ENCODE data around the gene GRIA3.

GRIA3 gene

DNA sequence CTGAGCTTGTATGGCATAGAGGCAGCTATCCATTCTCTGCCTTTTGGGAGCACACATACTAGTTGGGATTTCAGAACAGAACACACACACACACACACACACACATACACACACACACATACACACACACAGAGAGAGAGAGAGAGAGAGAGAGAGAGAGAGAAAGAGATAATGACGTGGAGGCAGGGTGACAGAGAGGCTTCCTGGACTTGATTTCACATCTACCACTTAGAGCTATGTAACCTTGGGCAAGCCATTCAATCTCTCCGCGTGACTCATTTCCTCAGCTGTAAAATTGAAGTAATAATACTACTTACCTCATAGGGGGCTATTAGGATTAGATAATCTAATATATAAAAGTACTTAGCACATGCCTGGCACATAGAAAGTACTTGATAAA is 12.3 kb upstream of the GRIA3 start:
- no peaks in the 10 kb centered on the region for H3K9me3 ChIP-seq (ENCODE audit: control insufficient read depth in 2 of 2, low read length in 2 of 2)
- H3K4me1 ChIP-seq (ENCODE audit: control insufficient read depth, insufficient read depth, low read length), result no peaks in the 10 kb centered on the region
- H3K9ac ChIP-seq (ENCODE audit: low read length in 2 of 2), result no peak overlapping the region
- no peaks in the 10 kb centered on the region for H3K36me3 ChIP-seq (ENCODE audit: control insufficient read depth in 2 of 2, insufficient read depth in 2 of 2, low read length in 2 of 2)
- no peaks in the 10 kb centered on the region for H3K27me3 ChIP-seq (ENCODE audit: control insufficient read depth in 1 of 2, insufficient read depth in 2 of 2, low read length in 2 of 2)
- H3K27ac ChIP-seq (ENCODE audit: low read length), result no peak overlapping the region
- H3K4me3 ChIP-seq (ENCODE audit: low read length in 2 of 2), result no peak overlapping the region

DNA sequence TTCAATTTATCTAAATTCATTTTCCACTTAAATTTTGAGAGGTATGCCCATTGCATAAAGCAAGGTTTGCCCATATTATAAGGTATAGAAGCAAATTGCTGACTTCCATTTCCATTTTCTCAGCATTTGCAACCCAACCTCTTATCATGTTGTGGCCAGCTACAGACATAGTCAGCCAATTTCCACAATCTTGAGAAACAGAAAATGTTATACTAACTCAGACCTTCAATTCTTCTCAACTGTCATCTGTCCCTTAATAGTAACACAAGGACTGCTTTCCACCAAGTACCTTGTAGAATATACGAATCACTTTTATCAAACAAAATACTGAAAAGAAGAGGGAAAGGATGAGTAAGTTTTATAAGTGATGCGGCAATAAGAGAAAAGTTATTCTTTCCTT is 11.2 kb upstream of the GRIA3 start:
- Histone ChIP-seq H3K4me1 (ENCODE audit: control insufficient read depth, insufficient read depth, low read length) (no peaks in the 10 kb centered on the region), H3K27ac (ENCODE audit: low read length) (no peak overlapping the region), H3K36me3 (ENCODE audit: control insufficient read depth in 2 of 2, insufficient read depth in 2 of 2, low read length in 2 of 2) (no peaks in the 10 kb centered on the region), H3K9me3 (ENCODE audit: control insufficient read depth in 2 of 2, low read length in 2 of 2) (no peaks in the 10 kb centered on the region), H3K27me3 (ENCODE audit: control insufficient read depth in 1 of 2, insufficient read depth in 2 of 2, low read length in 2 of 2) (no peaks in the 10 kb centered on the region), H3K9ac (ENCODE audit: low read length in 2 of 2) (no peak overlapping the region), H3K4me3 (ENCODE audit: low read length in 2 of 2) (no peak overlapping the region)

DNA sequence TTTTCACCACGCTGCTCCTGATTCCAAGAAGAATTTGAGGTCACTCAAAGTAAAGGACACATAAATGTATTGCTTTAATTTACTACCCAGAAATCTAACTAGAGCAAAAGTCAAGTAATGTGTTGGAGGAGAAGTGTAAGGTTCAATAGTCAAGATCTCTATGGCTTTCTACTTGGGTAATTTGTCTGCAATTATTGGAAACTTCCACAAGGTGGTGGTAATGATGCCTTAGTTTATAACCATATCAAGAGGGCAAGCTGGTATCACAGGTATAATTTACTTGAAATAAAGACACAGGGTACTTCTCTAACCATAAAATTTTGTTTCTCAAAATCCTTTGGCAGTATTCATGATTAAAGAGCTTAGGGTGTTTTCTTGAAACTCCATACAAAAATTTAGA is 10.2 kb upstream of the GRIA3 start:
- Histone ChIP-seq H3K36me3 (ENCODE audit: control insufficient read depth in 2 of 2, insufficient read depth in 2 of 2, low read length in 2 of 2) (no peaks in the 10 kb centered on the region), H3K9ac (ENCODE audit: low read length in 2 of 2) (no peak overlapping the region), H3K9me3 (ENCODE audit: control insufficient read depth in 2 of 2, low read length in 2 of 2) (no peaks in the 10 kb centered on the region), H3K27ac (ENCODE audit: low read length) (no peak overlapping the region), H3K4me1 (ENCODE audit: control insufficient read depth, insufficient read depth, low read length) (no peaks in the 10 kb centered on the region), H3K4me3 (ENCODE audit: low read length in 2 of 2) (no peak overlapping the region), H3K27me3 (ENCODE audit: control insufficient read depth in 1 of 2, insufficient read depth in 2 of 2, low read length in 2 of 2) (no peaks in the 10 kb centered on the region)

DNA sequence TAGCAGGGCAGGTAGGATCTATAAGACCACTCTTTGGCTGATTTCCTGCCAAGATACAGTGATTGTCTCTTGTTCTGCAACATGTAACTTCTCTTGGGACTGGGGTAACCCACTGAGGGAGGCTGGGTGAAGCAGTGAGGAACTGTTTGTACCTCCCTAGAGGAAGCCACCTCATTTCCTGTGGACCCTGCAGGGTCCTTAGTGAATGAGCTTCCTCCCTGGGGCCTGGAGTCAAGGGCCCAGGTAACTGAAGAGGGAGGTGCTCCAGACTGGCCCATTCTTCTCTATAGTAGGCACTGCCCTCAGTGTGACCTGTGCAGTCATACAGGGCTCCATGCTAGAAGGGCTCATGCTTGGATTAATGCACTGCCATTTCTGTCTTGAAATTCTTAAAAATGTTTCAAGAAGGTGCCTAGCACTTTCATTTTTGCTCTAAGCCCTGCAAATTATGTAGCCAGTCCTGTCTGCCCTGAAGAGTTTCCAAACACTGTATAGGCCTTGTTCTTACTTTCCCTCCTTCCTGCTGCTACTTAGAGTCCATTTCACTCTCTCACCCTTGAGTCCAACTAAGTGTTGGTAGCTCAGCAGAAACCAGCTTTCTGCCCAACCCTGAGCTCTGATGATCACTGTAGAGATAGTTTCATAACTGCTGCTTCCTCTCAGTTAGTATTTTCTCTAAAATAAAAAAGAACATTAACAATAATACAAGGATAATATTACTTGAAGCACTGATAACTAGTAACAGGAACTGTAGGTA is 8.5 kb upstream of the GRIA3 start:
- no peaks in the 10 kb centered on the region for H3K27me3 ChIP-seq (ENCODE audit: control insufficient read depth in 1 of 2, insufficient read depth in 2 of 2, low read length in 2 of 2)
- no peaks in the 10 kb centered on the region for H3K4me1 ChIP-seq (ENCODE audit: control insufficient read depth, insufficient read depth, low read length)
- H3K9ac ChIP-seq (ENCODE audit: low read length in 2 of 2), result no peak overlapping the region
- no peak overlapping the region for H3K4me3 ChIP-seq (ENCODE audit: low read length in 2 of 2)
- H3K9me3 ChIP-seq (ENCODE audit: control insufficient read depth in 2 of 2, low read length in 2 of 2), result no peaks in the 10 kb centered on the region
- H3K27ac ChIP-seq (ENCODE audit: low read length), result no peak overlapping the region
- no peaks in the 10 kb centered on the region for H3K36me3 ChIP-seq (ENCODE audit: control insufficient read depth in 2 of 2, insufficient read depth in 2 of 2, low read length in 2 of 2)

DNA sequence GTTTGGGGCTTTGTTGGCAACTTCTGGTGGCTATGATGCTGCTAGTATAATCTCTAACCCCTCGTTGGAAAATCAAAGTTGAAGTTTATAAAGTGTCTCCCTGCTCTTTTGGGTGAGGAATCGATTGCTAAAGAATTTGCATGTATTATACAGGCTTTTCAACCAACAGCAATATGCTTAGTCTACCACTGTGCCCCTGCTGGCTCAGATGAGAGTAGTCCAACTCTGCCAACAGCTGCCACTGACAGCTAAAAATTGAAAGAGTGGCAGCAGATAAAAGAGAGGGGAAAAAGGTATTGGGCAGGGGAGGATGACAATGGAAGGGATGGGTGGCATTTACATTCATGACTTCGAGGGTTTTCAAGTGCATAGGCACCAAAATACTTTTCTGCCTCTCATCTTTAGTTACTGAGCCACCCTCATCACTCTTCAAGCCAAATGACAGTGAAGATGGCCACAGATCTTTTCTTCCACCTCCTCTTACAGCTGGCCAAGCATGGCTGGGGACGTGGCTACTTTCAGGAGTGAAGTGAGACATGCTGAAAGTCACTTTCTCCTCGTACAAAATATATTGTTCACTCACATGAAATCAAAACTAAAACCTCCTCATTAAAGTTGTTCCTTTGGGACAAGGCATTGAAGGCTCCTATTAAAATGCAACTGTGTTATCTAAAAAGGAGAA is 2.7 kb upstream of the GRIA3 start:
- Histone ChIP-seq H3K9me3 (ENCODE audit: control insufficient read depth in 2 of 2, low read length in 2 of 2) (peaks cover 0 to 4% of the 10 kb centered on the region in 2 donors), H3K27ac (ENCODE audit: low read length) (no peak overlapping the region), H3K27me3 (ENCODE audit: control insufficient read depth in 1 of 2, insufficient read depth in 2 of 2, low read length in 2 of 2) (peaks cover 2 to 6% of the 10 kb centered on the region in 2 donors), H3K36me3 (ENCODE audit: control insufficient read depth in 2 of 2, insufficient read depth in 2 of 2, low read length in 2 of 2) (no peaks in the 10 kb centered on the region), H3K9ac (ENCODE audit: low read length in 2 of 2) (no peak overlapping the region), H3K4me1 (ENCODE audit: control insufficient read depth, insufficient read depth, low read length) (no peaks in the 10 kb centered on the region), H3K4me3 (ENCODE audit: low read length in 2 of 2) (no peak overlapping the region)

DNA sequence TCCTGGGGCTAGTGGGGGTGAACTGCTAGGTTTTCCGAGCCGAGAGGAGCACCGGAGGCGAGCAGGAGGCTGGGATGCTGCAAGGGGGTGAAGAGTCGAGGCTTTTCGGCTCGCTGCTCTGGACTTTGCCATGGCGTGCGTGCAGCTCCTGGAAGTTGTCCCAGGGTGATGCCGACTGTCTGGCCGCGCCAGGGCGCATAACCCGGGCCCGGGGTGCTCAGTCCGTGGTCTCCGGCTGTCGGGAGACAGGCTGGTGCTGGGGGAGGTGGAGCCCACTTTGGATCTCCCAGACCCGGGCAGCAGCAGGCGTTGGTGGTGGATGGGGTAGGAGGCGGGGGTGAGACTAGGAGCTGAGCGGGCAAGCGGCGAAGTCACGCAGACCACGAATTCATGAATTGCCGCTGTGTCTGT is 793 bp downstream of the GRIA3 start:
- Histone ChIP-seq H3K9me3 (ENCODE audit: control insufficient read depth in 2 of 2, low read length in 2 of 2) (peaks cover 0 to 4% of the 10 kb centered on the region in 2 donors), H3K27me3 (ENCODE audit: control insufficient read depth in 1 of 2, insufficient read depth in 2 of 2, low read length in 2 of 2) (peaks cover 2 to 6% of the 10 kb centered on the region in 2 donors), H3K9ac (ENCODE audit: low read length in 2 of 2) (no peak overlapping the region), H3K36me3 (ENCODE audit: control insufficient read depth in 2 of 2, insufficient read depth in 2 of 2, low read length in 2 of 2) (no peaks in the 10 kb centered on the region), H3K4me1 (ENCODE audit: control insufficient read depth, insufficient read depth, low read length) (no peaks in the 10 kb centered on the region), H3K27ac (ENCODE audit: low read length) (no peak overlapping the region), H3K4me3 (ENCODE audit: low read length in 2 of 2) (peak overlapping the region; percentile 43 to 67)

DNA sequence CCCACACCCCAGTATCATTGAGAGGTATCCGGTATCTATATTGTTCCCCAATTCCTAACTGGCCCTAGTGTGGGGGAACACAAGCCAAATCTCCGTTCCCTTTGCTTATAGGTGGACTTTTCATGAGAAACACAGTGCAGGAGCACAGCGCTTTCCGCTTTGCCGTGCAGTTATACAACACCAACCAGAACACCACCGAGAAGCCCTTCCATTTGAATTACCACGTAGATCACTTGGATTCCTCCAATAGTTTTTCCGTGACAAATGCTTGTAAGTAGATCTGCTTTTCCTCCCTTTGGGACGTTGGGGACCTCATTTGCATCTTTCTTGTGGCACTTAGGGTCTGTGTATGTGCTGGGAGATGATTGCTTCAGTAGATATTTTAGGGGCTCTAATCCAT is 1.6 kb downstream of the GRIA3 start:
- peaks cover 0 to 4% of the 10 kb centered on the region in 2 donors for H3K9me3 ChIP-seq (ENCODE audit: control insufficient read depth in 2 of 2, low read length in 2 of 2)
- no peak overlapping the region for H3K9ac ChIP-seq (ENCODE audit: low read length in 2 of 2)
- H3K27ac ChIP-seq (ENCODE audit: low read length), result no peak overlapping the region
- H3K27me3 ChIP-seq (ENCODE audit: control insufficient read depth in 1 of 2, insufficient read depth in 2 of 2, low read length in 2 of 2), result peaks cover 2 to 6% of the 10 kb centered on the region in 2 donors
- H3K36me3 ChIP-seq (ENCODE audit: control insufficient read depth in 2 of 2, insufficient read depth in 2 of 2, low read length in 2 of 2), result no peaks in the 10 kb centered on the region
- H3K4me3 ChIP-seq (ENCODE audit: low read length in 2 of 2), result peak overlapping the region; percentile 6 to 47
- no peaks in the 10 kb centered on the region for H3K4me1 ChIP-seq (ENCODE audit: control insufficient read depth, insufficient read depth, low read length)

DNA sequence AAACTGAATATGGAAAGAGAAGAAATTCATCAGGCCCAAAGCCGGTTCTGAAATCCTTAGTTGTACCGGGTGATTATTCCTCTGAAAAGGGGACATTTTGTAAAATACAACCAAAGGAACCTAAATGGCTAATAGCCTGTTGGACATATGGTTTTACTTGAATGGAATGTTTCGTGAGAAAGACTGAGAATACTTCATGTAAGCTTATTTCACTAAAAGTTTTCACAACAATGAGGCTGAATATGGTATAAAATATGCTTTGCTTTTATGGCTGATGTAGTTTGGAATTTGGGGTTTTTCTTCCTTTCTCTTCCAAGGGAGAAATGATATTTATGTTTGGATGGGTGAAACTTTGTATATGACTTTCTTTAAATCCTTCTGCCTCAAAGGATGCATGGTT is 2.7 kb downstream of the GRIA3 start:
- peaks cover 2 to 6% of the 10 kb centered on the region in 2 donors for H3K27me3 ChIP-seq (ENCODE audit: control insufficient read depth in 1 of 2, insufficient read depth in 2 of 2, low read length in 2 of 2)
- H3K36me3 ChIP-seq (ENCODE audit: control insufficient read depth in 2 of 2, insufficient read depth in 2 of 2, low read length in 2 of 2), result no peaks in the 10 kb centered on the region
- H3K4me1 ChIP-seq (ENCODE audit: control insufficient read depth, insufficient read depth, low read length), result no peaks in the 10 kb centered on the region
- H3K27ac ChIP-seq (ENCODE audit: low read length), result no peak overlapping the region
- H3K9me3 ChIP-seq (ENCODE audit: control insufficient read depth in 2 of 2, low read length in 2 of 2), result peaks cover 0 to 4% of the 10 kb centered on the region in 2 donors
- no peak overlapping the region for H3K4me3 ChIP-seq (ENCODE audit: low read length in 2 of 2)
- H3K9ac ChIP-seq (ENCODE audit: low read length in 2 of 2), result no peak overlapping the region

DNA sequence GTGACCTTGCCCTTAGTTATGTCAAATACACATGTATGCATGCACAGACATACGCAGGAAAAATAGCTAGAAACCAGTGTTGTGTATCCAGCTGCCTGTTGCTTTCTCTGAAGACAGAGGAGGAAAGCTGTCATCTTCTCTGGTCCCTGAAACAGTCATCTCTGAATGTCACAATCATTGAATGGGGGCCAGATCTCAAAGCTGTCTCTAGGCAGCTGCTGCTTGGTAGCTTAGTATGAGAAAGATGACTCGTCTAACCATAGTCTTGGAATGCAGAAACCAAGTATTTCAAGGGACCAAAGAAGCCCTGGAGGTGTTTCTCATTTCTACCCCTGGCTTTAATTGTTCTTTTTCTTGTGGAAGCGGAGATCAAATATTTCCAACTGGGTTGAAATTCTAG is 4.0 kb downstream of the GRIA3 start:
- Histone ChIP-seq H3K36me3 (ENCODE audit: control insufficient read depth in 2 of 2, insufficient read depth in 2 of 2, low read length in 2 of 2) (no peaks in the 10 kb centered on the region), H3K9me3 (ENCODE audit: control insufficient read depth in 2 of 2, low read length in 2 of 2) (peaks cover 0 to 4% of the 10 kb centered on the region in 2 donors), H3K27ac (ENCODE audit: low read length) (no peak overlapping the region), H3K4me3 (ENCODE audit: low read length in 2 of 2) (no peak overlapping the region), H3K27me3 (ENCODE audit: control insufficient read depth in 1 of 2, insufficient read depth in 2 of 2, low read length in 2 of 2) (peaks cover 2 to 4% of the 10 kb centered on the region in 2 donors), H3K9ac (ENCODE audit: low read length in 2 of 2) (no peak overlapping the region), H3K4me1 (ENCODE audit: control insufficient read depth, insufficient read depth, low read length) (no peaks in the 10 kb centered on the region)

DNA sequence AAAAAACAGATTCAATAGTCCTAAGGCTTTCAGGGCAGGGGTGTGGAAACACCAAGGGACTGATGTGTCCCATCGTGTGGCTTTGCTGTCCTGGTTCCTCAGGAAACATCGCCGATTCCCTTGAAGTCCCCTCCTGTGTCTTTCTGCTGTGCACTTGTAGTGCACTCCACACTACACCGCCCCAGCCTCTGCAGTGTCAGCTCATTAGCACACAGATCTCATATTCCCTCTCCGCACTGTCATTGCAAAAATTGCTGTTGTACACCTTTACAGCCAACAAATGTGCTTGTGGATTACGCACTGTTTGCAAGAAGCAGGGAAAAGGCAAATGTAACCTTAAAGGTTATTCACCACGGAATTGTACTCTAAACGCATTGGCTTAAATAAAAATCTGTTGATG is 5.3 kb downstream of the GRIA3 start:
- no peak overlapping the region for H3K27ac ChIP-seq (ENCODE audit: low read length)
- no peaks in the 10 kb centered on the region for H3K36me3 ChIP-seq (ENCODE audit: control insufficient read depth in 2 of 2, insufficient read depth in 2 of 2, low read length in 2 of 2)
- no peaks in the 10 kb centered on the region for H3K4me1 ChIP-seq (ENCODE audit: control insufficient read depth, insufficient read depth, low read length)
- no peak overlapping the region for H3K9ac ChIP-seq (ENCODE audit: low read length in 2 of 2)
- peaks cover 0 to 4% of the 10 kb centered on the region in 2 donors for H3K9me3 ChIP-seq (ENCODE audit: control insufficient read depth in 2 of 2, low read length in 2 of 2)
- no peak overlapping the region for H3K4me3 ChIP-seq (ENCODE audit: low read length in 2 of 2)
- H3K27me3 ChIP-seq (ENCODE audit: control insufficient read depth in 1 of 2, insufficient read depth in 2 of 2, low read length in 2 of 2), result peaks cover 1 to 2% of the 10 kb centered on the region in 2 donors

DNA sequence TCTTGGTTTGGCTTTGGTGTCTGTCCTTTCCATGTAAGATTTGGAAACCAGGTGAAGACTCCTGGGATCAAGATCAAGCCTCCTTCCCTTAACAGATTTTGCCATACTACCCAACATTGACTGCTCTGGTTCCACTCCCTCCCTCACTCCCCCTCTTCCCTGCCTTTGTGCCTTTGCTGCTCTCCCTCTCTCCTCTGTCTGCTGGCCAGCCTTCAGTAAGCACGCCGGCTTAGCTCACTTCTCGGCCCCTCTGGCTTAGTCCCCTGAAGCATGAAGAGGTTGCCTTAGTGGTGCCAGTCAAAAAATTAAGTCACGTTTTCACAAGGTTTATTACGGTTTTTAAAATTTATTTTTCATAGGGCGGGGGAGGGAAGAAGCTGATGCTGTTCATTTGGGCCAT is 6.0 kb downstream of the GRIA3 start:
- no peak overlapping the region for H3K9ac ChIP-seq (ENCODE audit: low read length in 2 of 2)
- peaks cover 0 to 4% of the 10 kb centered on the region in 2 donors for H3K9me3 ChIP-seq (ENCODE audit: control insufficient read depth in 2 of 2, low read length in 2 of 2)
- no peaks in the 10 kb centered on the region for H3K4me1 ChIP-seq (ENCODE audit: control insufficient read depth, insufficient read depth, low read length)
- H3K4me3 ChIP-seq (ENCODE audit: low read length in 2 of 2), result no peak overlapping the region
- H3K27ac ChIP-seq (ENCODE audit: low read length), result no peak overlapping the region
- H3K27me3 ChIP-seq (ENCODE audit: control insufficient read depth in 1 of 2, insufficient read depth in 2 of 2, low read length in 2 of 2), result peaks cover 0 to 2% of the 10 kb centered on the region in 2 donors
- no peaks in the 10 kb centered on the region for H3K36me3 ChIP-seq (ENCODE audit: control insufficient read depth in 2 of 2, insufficient read depth in 2 of 2, low read length in 2 of 2)

Measured in stomach smooth muscle (tissue), 2 donors.